Bronchial epithelial cell (primary cell): Measurements from ENCODE around the gene GPC5. TPM values are rescaled to one million over a fixed set of nuclear protein-coding genes. Genes with fewer than 3 reads are reported as not detected.
A peak's percentile ranks its signal among the peaks of the same experiment; 100 is the strongest.

ENCODE experiments used
- DNase-seq: peaks from one replicate; pipeline ENCODE4 v3.0.0-alpha.2; 2010; ENCODE audit warnings: low read depth
- FAIRE-seq: peaks from 2 replicates; lab custom pipeline; 2011; peaks lifted over from hg19 to GRCh38; lab: Jason Lieb, UNC
- H3K27me3 ChIP-seq: 2 replicates; pipeline ENCODE4 v1.5.1; 2011; ENCODE audit warnings: low read length; ENCODE audit not compliant: control insufficient read depth, insufficient read depth
- H3K36me3 ChIP-seq: 2 replicates; pipeline ENCODE4 v1.5.1; 2011; ENCODE audit warnings: low read length; ENCODE audit not compliant: control insufficient read depth, insufficient read depth
- H3K4me3 ChIP-seq: 2 replicates; pipeline ENCODE4 v1.5.1; 2011; ENCODE audit warnings: mild to moderate bottlenecking, low read depth, low read length, control low read depth
- total RNA-seq: library from RNA; depleted of rRNA; stranded (reverse); fragments of >200 nt; gene quantifications from 2 replicates; pipeline ENCODE4 v1.2.1, GENCODE V29; 2014
- TF ChIP-seq, protein P1 (sequence below): IDR thresholded peaks from 2 replicates; pipeline ENCODE4 v1.5.1; 2011; ENCODE audit warnings: mild to moderate bottlenecking, moderate library complexity, low read length, control low read depth, inconsistent platforms; ENCODE audit not compliant: insufficient read depth, severe bottlenecking

The GPC5 gene
- total RNA-seq, 1 donor from 2014 or later: 1.8 TPM

DNA sequence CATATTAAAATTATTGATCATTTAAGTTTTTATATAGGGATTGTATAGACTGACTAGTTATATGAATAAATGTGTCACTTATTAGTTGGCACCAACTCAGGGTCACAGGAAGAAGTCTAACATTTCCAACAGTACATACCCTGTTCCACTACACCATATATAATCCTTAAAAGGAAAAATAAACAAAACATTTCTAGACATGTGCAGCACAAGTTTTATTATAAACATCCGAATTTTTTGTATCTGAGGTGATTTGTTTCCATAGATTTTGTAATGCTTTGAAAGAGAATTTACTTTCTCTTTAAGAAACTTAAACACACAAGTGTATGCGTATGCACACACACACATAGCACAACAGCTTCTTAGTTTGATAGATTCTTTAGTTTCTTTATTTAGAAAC, 1409.5 kb downstream of the GPC5 start:
- no peak for DNase-seq
- Histone ChIP-seq H3K4me3 (no peak overlapping the region), H3K36me3 (no peaks in the 10 kb centered on the region), H3K27me3 (no peaks in the 10 kb centered on the region)
- FAIRE-seq: no peak
- TF ChIP-seq, protein P1, sequence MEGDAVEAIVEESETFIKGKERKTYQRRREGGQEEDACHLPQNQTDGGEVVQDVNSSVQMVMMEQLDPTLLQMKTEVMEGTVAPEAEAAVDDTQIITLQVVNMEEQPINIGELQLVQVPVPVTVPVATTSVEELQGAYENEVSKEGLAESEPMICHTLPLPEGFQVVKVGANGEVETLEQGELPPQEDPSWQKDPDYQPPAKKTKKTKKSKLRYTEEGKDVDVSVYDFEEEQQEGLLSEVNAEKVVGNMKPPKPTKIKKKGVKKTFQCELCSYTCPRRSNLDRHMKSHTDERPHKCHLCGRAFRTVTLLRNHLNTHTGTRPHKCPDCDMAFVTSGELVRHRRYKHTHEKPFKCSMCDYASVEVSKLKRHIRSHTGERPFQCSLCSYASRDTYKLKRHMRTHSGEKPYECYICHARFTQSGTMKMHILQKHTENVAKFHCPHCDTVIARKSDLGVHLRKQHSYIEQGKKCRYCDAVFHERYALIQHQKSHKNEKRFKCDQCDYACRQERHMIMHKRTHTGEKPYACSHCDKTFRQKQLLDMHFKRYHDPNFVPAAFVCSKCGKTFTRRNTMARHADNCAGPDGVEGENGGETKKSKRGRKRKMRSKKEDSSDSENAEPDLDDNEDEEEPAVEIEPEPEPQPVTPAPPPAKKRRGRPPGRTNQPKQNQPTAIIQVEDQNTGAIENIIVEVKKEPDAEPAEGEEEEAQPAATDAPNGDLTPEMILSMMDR: no peak

DNA sequence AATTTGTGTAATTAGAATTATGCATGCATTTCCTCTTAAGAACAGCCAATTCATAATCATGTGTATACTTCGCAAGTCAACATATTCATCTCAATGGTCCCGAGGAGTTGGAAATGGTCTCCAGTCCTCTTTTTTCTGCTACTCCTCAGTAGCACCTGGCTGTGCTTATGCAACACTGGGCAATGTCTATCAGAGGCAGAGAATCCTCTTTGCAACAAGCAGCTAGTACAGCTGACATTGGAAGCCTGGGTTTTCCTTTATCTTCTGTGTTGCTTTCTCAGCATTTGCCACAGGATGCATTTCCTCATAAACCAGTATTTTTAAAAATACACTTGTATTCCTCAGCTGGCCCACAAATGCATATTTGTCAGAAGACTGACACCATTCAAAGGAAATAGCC, 1422.9 kb downstream of the GPC5 start:
- no peaks in the 10 kb centered on the region for H3K27me3 ChIP-seq
- TF ChIP-seq, protein P1: no peak
- FAIRE-seq: no peak

DNA sequence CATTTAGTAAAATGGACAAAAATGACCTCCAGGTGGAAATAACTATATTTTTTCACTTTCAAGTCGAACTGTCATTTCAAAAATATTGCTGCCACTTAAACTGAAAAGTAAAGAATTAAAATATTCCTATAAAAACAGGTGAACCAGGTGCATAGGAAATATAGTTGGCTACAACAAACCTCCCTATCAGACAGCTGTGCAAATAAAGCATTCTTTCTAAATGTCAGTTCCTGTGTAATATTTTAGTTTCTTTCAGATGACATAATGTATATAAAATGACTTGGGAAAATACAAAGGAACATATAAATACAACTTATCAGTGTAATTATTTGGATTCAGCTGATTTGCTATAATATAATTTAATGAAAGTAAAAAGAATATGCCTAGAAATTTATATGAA, 1424.6 kb downstream of the GPC5 start:
- no peak overlapping the region for H3K4me3 ChIP-seq
- H3K36me3 ChIP-seq: no peaks in the 10 kb centered on the region
- TF ChIP-seq, protein P1: no peak
- H3K27me3 ChIP-seq: no peaks in the 10 kb centered on the region
- FAIRE-seq (no peak), DNase-seq (no peak)

More for the DNA sequence above, 1422.9 kb downstream of the GPC5 start:
- no peak overlapping the region for H3K4me3 ChIP-seq
- no peak for DNase-seq
- no peaks in the 10 kb centered on the region for H3K36me3 ChIP-seq

DNA sequence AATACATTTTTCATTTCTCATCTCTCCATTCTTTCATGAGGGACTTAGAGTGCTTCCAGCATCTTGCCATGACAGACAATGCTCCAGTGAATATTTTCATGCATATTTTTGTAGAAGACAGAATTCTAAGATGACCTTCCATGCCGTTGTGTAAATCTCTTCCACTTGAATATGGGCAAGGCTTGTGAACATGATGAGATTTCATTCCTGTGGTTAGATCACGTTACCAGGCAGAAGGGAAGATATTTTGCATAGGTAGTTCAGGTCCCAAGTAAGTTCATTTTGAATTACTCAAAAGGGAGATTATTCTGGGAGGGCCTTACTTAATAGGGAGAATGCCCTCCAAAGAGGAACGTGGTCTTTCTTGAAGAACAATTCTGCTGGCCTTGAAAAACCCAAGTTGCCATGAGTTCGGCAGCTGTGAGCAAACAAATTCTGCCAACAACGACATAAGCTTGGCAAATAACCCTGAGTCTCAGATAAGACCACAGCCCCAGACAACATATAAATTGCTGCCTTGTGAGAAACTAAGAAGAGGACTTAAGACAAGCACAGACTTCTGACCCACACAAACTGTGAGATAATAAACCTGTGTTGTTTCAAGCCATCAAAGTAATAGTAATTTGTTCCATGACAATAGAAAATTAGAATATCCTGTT, 1427.6 kb downstream of the GPC5 start:
- TF ChIP-seq, protein P1: no peak
- no peak for FAIRE-seq
- no peak overlapping the region for H3K4me3 ChIP-seq
- no peak for DNase-seq
- H3K27me3 ChIP-seq: no peaks in the 10 kb centered on the region
- H3K36me3 ChIP-seq: no peaks in the 10 kb centered on the region

DNA sequence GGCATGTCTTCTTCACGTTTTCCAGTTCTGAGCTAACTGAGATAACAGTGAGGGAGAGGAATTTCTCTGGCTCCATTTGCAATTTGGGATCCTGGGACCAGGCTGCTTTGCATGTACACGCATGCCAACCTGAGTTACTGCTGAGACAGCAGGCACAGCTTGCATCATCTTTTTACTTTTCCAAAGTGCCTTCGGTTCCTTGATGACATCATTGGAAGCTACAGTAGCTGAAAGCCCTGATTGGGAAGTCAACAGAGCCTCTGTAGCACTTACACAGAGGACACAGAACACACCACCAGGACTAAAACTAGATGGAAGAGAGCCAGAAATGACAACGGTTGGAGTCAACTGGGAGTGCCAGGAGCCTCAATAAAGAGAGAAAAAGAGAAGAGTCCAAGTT, 1429.1 kb downstream of the GPC5 start:
- peak; percentile 76 for DNase-seq
- TF ChIP-seq, protein P1: no peak
- no peak for FAIRE-seq
- Histone ChIP-seq H3K4me3 (no peak overlapping the region), H3K27me3 (no peaks in the 10 kb centered on the region), H3K36me3 (no peaks in the 10 kb centered on the region)

DNA sequence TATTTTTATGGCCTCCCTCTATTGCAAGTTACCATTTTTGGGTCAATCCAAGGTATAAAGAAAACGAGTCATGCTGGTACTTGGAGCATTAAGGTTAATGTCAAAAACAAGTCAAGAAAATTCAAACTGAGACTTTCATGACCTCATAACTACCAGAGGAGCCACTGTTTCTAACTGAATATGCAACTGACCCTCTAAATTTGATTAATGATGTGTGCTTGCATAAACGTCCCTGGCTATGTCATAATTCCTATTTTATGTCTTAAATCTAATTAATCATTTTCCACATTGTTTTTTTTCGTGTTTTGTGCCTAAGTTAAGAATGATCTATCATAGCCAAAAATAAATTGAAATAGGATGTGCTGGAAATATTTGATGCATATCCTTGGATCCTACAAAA, 1431.5 kb downstream of the GPC5 start:
- Histone ChIP-seq H3K36me3 (no peaks in the 10 kb centered on the region), H3K4me3 (no peak overlapping the region), H3K27me3 (no peaks in the 10 kb centered on the region)
- DNase-seq (no peak), FAIRE-seq (no peak)
- TF ChIP-seq, protein P1: no peak
